Mesothelial cell of epicardium (in vitro differentiated cells): ENCODE results near the gene FXYD2. TPM values are rescaled to one million over a fixed set of nuclear protein-coding genes. Genes with fewer than 3 reads are reported as not detected.

ENCODE experiments used
- DNase-seq, 2 experiments: peaks; one replicate each; pipeline ENCODE4 v3.0.0; 2021; ENCODE audit warnings: low spot score in 2 of 2; ENCODE audit not compliant: unreplicated experiment in 2 of 2
- H3K27ac Mint-ChIP-seq: 2 replicates; pipeline ENCODE4 v1.8.0; 2021; ENCODE audit warnings: mixed read lengths
- H3K27me3 Mint-ChIP-seq: 2 replicates; pipeline ENCODE4 v1.8.0; 2021; ENCODE audit warnings: low read depth, mixed read lengths
- H3K36me3 Mint-ChIP-seq: 2 replicates; pipeline ENCODE4 v1.8.0; 2021; ENCODE audit warnings: mixed read lengths
- H3K4me1 Mint-ChIP-seq: 2 replicates; pipeline ENCODE4 v1.8.0; 2021; ENCODE audit warnings: mixed read lengths
- H3K4me3 Mint-ChIP-seq: 2 replicates; pipeline ENCODE4 v1.8.0; 2021; ENCODE audit warnings: mild to moderate bottlenecking, moderate library complexity, mixed read lengths
- H3K9me3 Mint-ChIP-seq: 2 replicates; pipeline ENCODE4 v1.8.0; 2021; ENCODE audit warnings: mixed read lengths
- total RNA-seq: library from RNA; stranded (reverse); gene quantifications from 3 replicates; pipeline ENCODE4 v1.2.1, GENCODE V29; 2021
- TF ChIP-seq, protein P1 (sequence below): fragments of 200-600 bp; sonication (generic); IDR thresholded peaks from one replicate; pipeline ENCODE4 v1.5.0; 2021; ENCODE audit warnings: antibody characterized with exemption; ENCODE audit not compliant: unreplicated experiment

FXYD2 gene
- total RNA-seq, 1 donor from 2014 or later: 6.3 TPM

DNA sequence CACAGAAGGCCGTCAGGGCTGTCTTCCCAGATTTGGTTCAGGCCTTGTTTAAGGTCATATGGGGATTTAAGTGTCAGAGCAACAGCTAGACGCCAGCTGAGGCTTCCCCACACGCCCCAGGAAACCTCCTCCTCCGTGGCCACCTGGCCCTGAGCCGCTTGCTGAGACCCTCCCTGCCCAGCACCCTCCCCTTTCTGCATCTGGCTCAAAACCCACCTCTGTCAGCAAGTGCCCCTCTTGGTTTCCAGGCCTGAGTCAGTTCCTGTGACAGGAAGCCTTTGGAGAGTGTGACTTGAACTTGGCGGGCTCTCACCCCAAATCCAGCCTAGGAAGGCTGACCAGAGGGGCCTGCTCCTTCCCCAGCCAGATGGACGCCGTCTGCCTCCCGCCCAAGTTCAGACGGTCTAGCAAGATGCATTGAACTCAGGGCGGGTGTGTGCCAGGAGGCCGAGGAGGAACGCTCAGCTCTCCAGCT lies 561 bp downstream of the FXYD2 start:
- peaks cover 14% of the 10 kb centered on the region for H3K4me1 Mint-ChIP-seq
- H3K9me3 Mint-ChIP-seq: no peaks in the 10 kb centered on the region
- H3K4me3 Mint-ChIP-seq: no peak overlapping the region
- no peaks in the 10 kb centered on the region for H3K36me3 Mint-ChIP-seq
- DNase-seq: no peak
- H3K27ac Mint-ChIP-seq: no peak overlapping the region
- TF ChIP-seq, protein P1, sequence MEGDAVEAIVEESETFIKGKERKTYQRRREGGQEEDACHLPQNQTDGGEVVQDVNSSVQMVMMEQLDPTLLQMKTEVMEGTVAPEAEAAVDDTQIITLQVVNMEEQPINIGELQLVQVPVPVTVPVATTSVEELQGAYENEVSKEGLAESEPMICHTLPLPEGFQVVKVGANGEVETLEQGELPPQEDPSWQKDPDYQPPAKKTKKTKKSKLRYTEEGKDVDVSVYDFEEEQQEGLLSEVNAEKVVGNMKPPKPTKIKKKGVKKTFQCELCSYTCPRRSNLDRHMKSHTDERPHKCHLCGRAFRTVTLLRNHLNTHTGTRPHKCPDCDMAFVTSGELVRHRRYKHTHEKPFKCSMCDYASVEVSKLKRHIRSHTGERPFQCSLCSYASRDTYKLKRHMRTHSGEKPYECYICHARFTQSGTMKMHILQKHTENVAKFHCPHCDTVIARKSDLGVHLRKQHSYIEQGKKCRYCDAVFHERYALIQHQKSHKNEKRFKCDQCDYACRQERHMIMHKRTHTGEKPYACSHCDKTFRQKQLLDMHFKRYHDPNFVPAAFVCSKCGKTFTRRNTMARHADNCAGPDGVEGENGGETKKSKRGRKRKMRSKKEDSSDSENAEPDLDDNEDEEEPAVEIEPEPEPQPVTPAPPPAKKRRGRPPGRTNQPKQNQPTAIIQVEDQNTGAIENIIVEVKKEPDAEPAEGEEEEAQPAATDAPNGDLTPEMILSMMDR: no peak
- H3K27me3 Mint-ChIP-seq: peaks cover 36% of the 10 kb centered on the region

DNA sequence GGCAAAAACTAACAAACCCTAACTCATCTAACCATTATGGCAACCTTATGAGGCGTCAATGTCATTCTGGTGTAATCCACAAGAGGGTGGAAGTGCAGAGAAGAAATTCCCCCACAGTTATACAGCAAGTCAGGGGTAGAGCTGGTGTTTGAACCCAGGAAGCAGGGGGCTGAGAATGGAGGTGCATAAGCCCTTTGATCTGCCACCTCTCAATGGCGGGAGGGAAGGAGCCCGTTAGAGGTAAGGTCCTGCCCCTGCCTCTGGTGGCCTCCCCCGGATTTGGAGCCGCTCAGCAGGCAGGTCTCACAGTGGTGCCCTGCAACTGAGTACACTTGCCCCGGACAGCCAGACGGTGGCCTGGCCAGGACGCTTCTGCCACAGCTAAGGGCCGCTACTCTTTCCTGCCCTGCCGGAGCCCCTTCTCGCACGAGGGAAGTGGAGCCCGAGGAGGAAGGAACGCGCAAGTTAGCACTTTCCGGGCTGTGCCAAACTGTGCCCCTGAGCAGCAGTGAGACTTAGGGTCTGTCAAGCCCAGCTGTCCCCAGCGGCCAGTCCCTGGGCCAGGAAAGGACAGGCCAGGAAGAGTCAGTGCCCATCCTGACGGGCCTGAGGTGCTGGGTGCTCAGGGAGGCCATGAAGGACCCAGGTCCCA lies 1.1 kb downstream of the FXYD2 start:
- H3K27me3 Mint-ChIP-seq: peaks cover 36% of the 10 kb centered on the region
- DNase-seq: no peak
- H3K4me1 Mint-ChIP-seq: peaks cover 15% of the 10 kb centered on the region
- TF ChIP-seq, protein P1: peak; percentile 20
- no peaks in the 10 kb centered on the region for H3K36me3 Mint-ChIP-seq
- no peak overlapping the region for H3K27ac Mint-ChIP-seq
- no peaks in the 10 kb centered on the region for H3K9me3 Mint-ChIP-seq
- no peak overlapping the region for H3K4me3 Mint-ChIP-seq

DNA sequence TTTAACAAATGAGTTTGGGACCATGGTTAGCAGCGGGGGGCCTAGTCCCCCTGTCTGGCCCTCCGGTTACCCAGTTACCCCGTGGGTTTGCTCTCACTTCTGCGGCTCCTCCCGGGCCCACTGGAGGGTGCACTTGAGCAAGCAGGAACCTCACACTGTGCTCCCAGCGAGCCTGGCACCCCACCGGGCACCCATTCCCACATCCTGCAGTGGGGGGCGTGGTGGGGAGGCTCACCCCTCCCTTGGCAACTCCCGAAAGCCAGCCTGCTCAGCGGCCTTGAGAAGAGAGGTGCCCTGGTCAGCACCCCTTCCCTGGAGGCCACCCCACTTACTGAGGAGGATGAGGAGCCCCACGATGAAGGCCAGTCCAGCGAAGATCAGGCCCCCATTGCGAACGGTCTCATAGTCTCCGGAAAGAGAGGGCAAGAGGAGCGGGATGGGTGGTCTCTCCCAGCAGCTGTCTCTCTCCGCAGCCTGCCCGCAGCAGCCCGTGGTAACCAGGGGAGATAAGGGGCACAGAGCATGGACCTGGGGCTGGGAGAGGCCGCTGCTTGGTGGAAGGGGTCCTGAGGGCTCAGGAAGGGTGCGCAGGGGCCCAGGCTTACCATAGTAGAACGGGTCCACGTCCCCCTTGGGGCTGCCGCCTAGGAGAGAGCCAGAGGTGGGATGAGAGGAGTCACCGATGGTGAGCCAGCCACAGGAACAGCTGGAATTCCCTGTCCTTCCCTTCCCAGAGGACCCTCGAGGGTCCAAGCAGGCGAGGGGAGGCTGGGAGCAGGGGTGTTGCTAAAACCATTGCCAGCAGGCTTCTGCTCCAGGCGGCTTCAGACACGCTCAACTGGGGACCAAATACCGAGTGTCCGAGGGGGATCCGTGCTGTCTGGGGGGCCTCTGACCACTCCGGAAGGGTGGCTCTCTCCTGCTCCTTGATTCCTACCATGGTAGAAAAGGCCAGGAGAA lies 2.2 kb downstream of the FXYD2 start:
- no peak for DNase-seq
- Mint-ChIP-seq H3K27me3 (peaks cover 32% of the 10 kb centered on the region), H3K4me3 (no peak overlapping the region), H3K36me3 (no peaks in the 10 kb centered on the region), H3K9me3 (no peaks in the 10 kb centered on the region), H3K4me1 (peaks cover 23% of the 10 kb centered on the region), H3K27ac (no peak overlapping the region)
- TF ChIP-seq, protein P1: peak; percentile 29

DNA sequence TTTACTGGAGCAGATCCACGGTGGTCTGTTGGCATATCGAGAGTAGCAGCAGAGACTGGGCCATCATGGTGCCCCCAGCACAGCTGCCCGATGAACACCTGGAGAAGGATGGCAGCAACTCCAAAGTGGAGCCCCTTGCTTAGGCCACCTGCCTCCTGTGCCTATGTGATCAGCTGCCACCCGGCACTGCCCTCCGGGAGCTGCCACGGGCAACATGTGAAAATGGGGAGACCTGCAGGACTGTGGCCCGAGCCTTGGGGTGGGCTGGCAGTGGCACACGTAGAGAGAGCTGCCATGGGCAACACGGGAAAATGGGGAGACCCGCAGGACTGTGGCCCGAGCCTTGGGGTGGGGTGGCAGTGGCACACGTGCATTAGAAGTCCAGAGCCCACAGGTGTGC lies 3.1 kb downstream of the FXYD2 start:
- H3K4me1 Mint-ChIP-seq: peaks cover 32% of the 10 kb centered on the region
- H3K9me3 Mint-ChIP-seq: no peaks in the 10 kb centered on the region
- H3K4me3 Mint-ChIP-seq: no peak overlapping the region
- no peak for DNase-seq
- no peaks in the 10 kb centered on the region for H3K36me3 Mint-ChIP-seq
- no peak overlapping the region for H3K27ac Mint-ChIP-seq
- peaks cover 31% of the 10 kb centered on the region for H3K27me3 Mint-ChIP-seq
- TF ChIP-seq, protein P1: no peak

DNA sequence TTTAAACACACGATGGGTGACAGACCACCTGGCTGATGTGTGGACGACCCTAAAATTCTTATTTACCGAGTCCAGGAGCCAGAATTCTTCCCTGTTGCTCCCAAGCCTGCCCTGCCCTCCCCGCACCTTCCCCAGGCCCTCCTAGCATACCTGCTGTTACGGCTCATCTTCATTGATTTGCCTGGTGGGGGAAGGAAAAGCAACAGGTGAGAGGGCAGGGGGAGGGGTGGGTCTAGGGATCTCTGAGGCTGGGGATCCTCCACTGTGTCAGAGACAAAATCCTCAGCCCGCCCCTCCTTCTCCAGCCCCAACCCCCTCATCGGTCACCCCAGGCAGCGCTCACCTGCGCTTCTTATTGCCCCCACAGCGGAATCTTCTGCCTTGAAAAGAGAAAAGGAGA lies 4.0 kb downstream of the FXYD2 start:
- no peak for DNase-seq
- H3K4me3 Mint-ChIP-seq: no peak overlapping the region
- peaks cover 41% of the 10 kb centered on the region for H3K4me1 Mint-ChIP-seq
- no peaks in the 10 kb centered on the region for H3K9me3 Mint-ChIP-seq
- TF ChIP-seq, protein P1: no peak
- no peaks in the 10 kb centered on the region for H3K36me3 Mint-ChIP-seq
- peaks cover 27% of the 10 kb centered on the region for H3K27me3 Mint-ChIP-seq
- H3K27ac Mint-ChIP-seq: no peak overlapping the region
